H1 (cell line): ENCODE results near the gene LMAN1L. TPM values are rescaled to one million over a fixed set of nuclear protein-coding genes. Genes with fewer than 3 reads are reported as not detected.

Experiments
- CTCF ChIA-PET: fragments of 300-600 bp; sonication (Branson Sonifier 250); formaldehyde crosslinking; loops from one replicate; lab custom pipeline; 2021; ENCODE audit not compliant: partially characterized antibody; lab: Charles Lee
- POLR2A ChIA-PET: fragments of 300-600 bp; sonication (Branson Sonifier 250); formaldehyde crosslinking; loops from one replicate; lab custom pipeline; 2021; ENCODE audit warnings: inconsistent platforms; ENCODE audit not compliant: partially characterized antibody; lab: Charles Lee
- DNase-seq, 2 experiments: peaks; one replicate each; pipeline versions ENCODE4 v3.0.0 to v3.0.0-alpha.2; 2010 to 2022; ENCODE audit warnings: low spot score in 2 of 2, low read depth in 1 of 2, mixed read lengths in 1 of 2
- FAIRE-seq: peaks from 2 replicates; lab custom pipeline; 2011; peaks lifted over from hg19 to GRCh38; lab: Jason Lieb, UNC
- H2AFZ ChIP-seq: 2 replicates; pipeline ENCODE4 v1.8.1; 2012; ENCODE audit warnings: low read length, inconsistent platforms
- H2AK5ac ChIP-seq: 2 replicates; pipeline ENCODE4 v1.6.1; 2013; ENCODE audit warnings: low read depth, low read length
- H2BK120ac ChIP-seq: replicated peaks from 2 replicates; pipeline ENCODE3; 2013; ENCODE audit warnings: low read depth, low read length, inconsistent platforms
- H2BK12ac ChIP-seq: 2 replicates; pipeline ENCODE4 v1.6.1; 2013; ENCODE audit warnings: low read depth, low read length
- H2BK15ac ChIP-seq: 2 replicates; pipeline ENCODE4 v1.6.1; 2013; ENCODE audit warnings: low read length
- H2BK20ac ChIP-seq: 2 replicates; pipeline ENCODE4 v1.6.1; 2013; ENCODE audit warnings: low read length
- H2BK5ac ChIP-seq: 2 replicates; pipeline ENCODE4 v1.6.1; 2013; ENCODE audit warnings: low read depth, low read length
- H3K14ac ChIP-seq: 2 replicates; pipeline ENCODE4 v1.6.1; 2013; ENCODE audit warnings: inconsistent platforms; ENCODE audit not compliant: insufficient read length
- H3K18ac ChIP-seq: 2 replicates; pipeline ENCODE4 v1.6.1; 2013; ENCODE audit warnings: low read length; ENCODE audit errors: extremely low read depth
- H3K23ac ChIP-seq: 2 replicates; pipeline ENCODE4 v1.6.1; 2013; ENCODE audit warnings: inconsistent platforms; ENCODE audit not compliant: insufficient read length
- H3K23me2 ChIP-seq: 2 replicates; pipeline ENCODE4 v1.6.1; 2013; ENCODE audit warnings: low read depth, low read length
- H3K27ac ChIP-seq: 2 replicates; pipeline ENCODE4 v1.6.1; 2011; ENCODE audit warnings: low read depth, low read length, inconsistent platforms
- H3K27me3 ChIP-seq, 4 experiments: replicated peaks in 1 of 4; 1 replicate in 1 of 4; 2 replicates in 3 of 4; pipeline versions ENCODE4 v1.6.1 to v1.8.1; 2011 to 2013; ENCODE audit warnings: low read length in 3 of 4, mild to moderate bottlenecking in 3 of 4, inconsistent platforms in 2 of 4, mixed read lengths in 2 of 4, moderate library complexity in 1 of 4; ENCODE audit not compliant: control insufficient read depth in 3 of 4, insufficient read depth in 3 of 4; ENCODE audit errors: extremely low read depth in 1 of 4
- H3K36me3 ChIP-seq, 4 experiments: 2 replicates each; pipeline versions ENCODE4 v1.6.1 to v1.8.1; 2011 to 2013; ENCODE audit warnings: mild to moderate bottlenecking in 4 of 4, low read length in 3 of 4, moderate library complexity in 2 of 4, control low read depth in 1 of 4, inconsistent platforms in 1 of 4; ENCODE audit not compliant: insufficient read depth in 4 of 4, control insufficient read depth in 2 of 4
- H3K4ac ChIP-seq: replicated peaks from 2 replicates; pipeline ENCODE3; 2013; ENCODE audit warnings: low read length, low read depth, mixed read lengths, inconsistent platforms; ENCODE audit not compliant: insufficient read length
- H3K4me1 ChIP-seq, 4 experiments: replicated peaks in 1 of 4; 1 replicate in 1 of 4; 2 replicates in 3 of 4; pipeline versions ENCODE4 v1.6.1 to v1.8.1; 2011 to 2013; ENCODE audit warnings: low read length in 3 of 4, inconsistent platforms in 2 of 4, mixed read lengths in 1 of 4; ENCODE audit not compliant: insufficient read depth in 4 of 4, control insufficient read depth in 3 of 4
- H3K4me2 ChIP-seq, 2 experiments: 2 replicates each; pipeline versions ENCODE4 v1.6.1 to v1.8.1; 2011 to 2013; ENCODE audit warnings: low read depth in 2 of 2, low read length in 2 of 2, control low read depth in 1 of 2, inconsistent platforms in 1 of 2, mild to moderate bottlenecking in 1 of 2; ENCODE audit not compliant: insufficient read depth in 1 of 2
- H3K4me3 ChIP-seq, 4 experiments: fragments of 200-600, 300-600 bp in 1 of 4; sonication (generic), shearing (Covaris generic), sonication (Bioruptor Twin) in 1 of 4; 2 replicates each; pipeline versions ENCODE4 v1.5.1 to v1.8.1; 2011 to 2016; ENCODE audit warnings: low read length in 4 of 4, low read depth in 3 of 4, control low read depth in 2 of 4, inconsistent platforms in 2 of 4, mild to moderate bottlenecking in 2 of 4, mixed read lengths in 1 of 4, moderate library complexity in 1 of 4; ENCODE audit not compliant: insufficient read depth in 2 of 4; ENCODE audit errors: extremely low read depth in 1 of 4
- H3K56ac ChIP-seq: replicated peaks from 2 replicates; pipeline ENCODE3; 2013; ENCODE audit warnings: low read depth, mild to moderate bottlenecking, mixed read lengths, low read length, inconsistent platforms; ENCODE audit not compliant: insufficient read length
- H3K79me1 ChIP-seq: 2 replicates; pipeline ENCODE4 v1.6.1; 2013; ENCODE audit warnings: low read depth, low read length, control low read depth
- H3K79me2 ChIP-seq, 2 experiments: 2 replicates each; pipeline versions ENCODE4 v1.6.1 to v1.8.1; 2012 to 2013; ENCODE audit warnings: low read length in 2 of 2, mild to moderate bottlenecking in 2 of 2, inconsistent platforms in 1 of 2; ENCODE audit not compliant: insufficient read depth in 2 of 2, control insufficient read depth in 1 of 2
- H3K9ac ChIP-seq, 4 experiments: replicated peaks in 1 of 4; 1 replicate in 1 of 4; 2 replicates in 3 of 4; pipeline versions ENCODE4 v1.6.1 to v1.8.1; 2011 to 2013; ENCODE audit warnings: low read depth in 3 of 4, low read length in 3 of 4, control low read depth in 2 of 4, mild to moderate bottlenecking in 2 of 4, moderate library complexity in 2 of 4, inconsistent platforms in 1 of 4; ENCODE audit errors: extremely low read depth in 1 of 4
- H3K9me3 ChIP-seq, 2 experiments: 2 replicates each; pipeline versions ENCODE4 v1.6.1 to v1.8.1; 2012 to 2013; ENCODE audit warnings: mild to moderate bottlenecking in 2 of 2, moderate library complexity in 2 of 2, control low read depth in 1 of 2, inconsistent platforms in 1 of 2, low read depth in 1 of 2, low read length in 1 of 2, mixed read lengths in 1 of 2; ENCODE audit not compliant: insufficient read depth in 2 of 2
- H4K20me1 ChIP-seq, 2 experiments: replicated peaks in 1 of 2; 2 replicates each; pipeline versions ENCODE3 to v1.8.1; 2011 to 2013; ENCODE audit warnings: inconsistent platforms in 2 of 2, low read length in 2 of 2, mild to moderate bottlenecking in 1 of 2; ENCODE audit not compliant: insufficient read depth in 2 of 2, control insufficient read depth in 1 of 2
- H4K5ac ChIP-seq: 2 replicates; pipeline ENCODE4 v1.6.1; 2013; ENCODE audit warnings: low read length, low read depth, mixed read lengths, inconsistent platforms; ENCODE audit not compliant: insufficient read length
- H4K8ac ChIP-seq: 2 replicates; pipeline ENCODE4 v1.8.0; 2013; ENCODE audit warnings: mild to moderate bottlenecking, moderate library complexity, low read length, inconsistent platforms; ENCODE audit not compliant: insufficient read depth; ENCODE audit errors: extremely low read depth
- H4K91ac ChIP-seq: replicated peaks from 2 replicates; pipeline ENCODE3; 2013; ENCODE audit warnings: low read length, mixed read lengths, inconsistent platforms; ENCODE audit not compliant: insufficient read length
- ASH2L ChIP-seq: fragments of 200-600, 300-600 bp; sonication (generic); IDR thresholded peaks from one replicate; pipeline ENCODE4 v1.7.1; 2017; ENCODE audit warnings: low read length
- KDM1A ChIP-seq: fragments of 200-600, 300-600 bp; sonication (generic); IDR thresholded peaks from 2 replicates; pipeline ENCODE4 v1.7.1; 2016; ENCODE audit warnings: mild to moderate bottlenecking, low read length, borderline replicate concordance
- WGBS, 2 experiments: shearing (Covaris generic) in 1 of 2; methylation state at CpG; one replicate each; pipeline versions ENCODE4 v1.1.6 to v1.1.7; 2013 to 2015; ENCODE audit warnings: low lambda C conversion rate in 2 of 2, mixed read lengths in 2 of 2, inconsistent platforms in 1 of 2, low coverage in 1 of 2, missing lambda C conversion rate in 1 of 2; ENCODE audit not compliant: insufficient replicate concordance in 2 of 2, insufficient coverage in 1 of 2, insufficient read length in 1 of 2; ENCODE audit errors: extremely low coverage in 1 of 2, missing lambda C conversion rate in 1 of 2; 5-methylcytosine and 5-hydroxymethylcytosine counted together
- polyA plus RNA-seq, 7 experiments: library from polyadenylated mRNA; depleted of rRNA in 3 of 7; stranded (reverse) in 5 of 7; unstranded in 2 of 7; fragments of >200 nt in 5 of 7; fragments of 200-250 nt in 2 of 7; gene quantifications; 1 replicate in 5 of 7; 2 replicates in 1 of 7; 4 replicates in 1 of 7; pipeline versions ENCODE4 v1.2.1 to v1.2.3, GENCODE V29; 2011 to 2013; ENCODE audit warnings: missing spikeins in 2 of 7, mixed read lengths in 2 of 7
- total RNA-seq: library from RNA; stranded (reverse); fragmentation: NEBNext Ultra II Directional; extraction: Animal tissue kit (Norgen Biotek cat#: 25700); gene quantifications from 2 replicates; pipeline ENCODE4 v1.2.1, GENCODE V29; 2021

The LMAN1L gene
- total and polyA plus RNA-seq, 2 of the 8 experiments (the other 6 are each of a cell fraction or from before 2014, with no cell fraction given) = not detected

DNA sequence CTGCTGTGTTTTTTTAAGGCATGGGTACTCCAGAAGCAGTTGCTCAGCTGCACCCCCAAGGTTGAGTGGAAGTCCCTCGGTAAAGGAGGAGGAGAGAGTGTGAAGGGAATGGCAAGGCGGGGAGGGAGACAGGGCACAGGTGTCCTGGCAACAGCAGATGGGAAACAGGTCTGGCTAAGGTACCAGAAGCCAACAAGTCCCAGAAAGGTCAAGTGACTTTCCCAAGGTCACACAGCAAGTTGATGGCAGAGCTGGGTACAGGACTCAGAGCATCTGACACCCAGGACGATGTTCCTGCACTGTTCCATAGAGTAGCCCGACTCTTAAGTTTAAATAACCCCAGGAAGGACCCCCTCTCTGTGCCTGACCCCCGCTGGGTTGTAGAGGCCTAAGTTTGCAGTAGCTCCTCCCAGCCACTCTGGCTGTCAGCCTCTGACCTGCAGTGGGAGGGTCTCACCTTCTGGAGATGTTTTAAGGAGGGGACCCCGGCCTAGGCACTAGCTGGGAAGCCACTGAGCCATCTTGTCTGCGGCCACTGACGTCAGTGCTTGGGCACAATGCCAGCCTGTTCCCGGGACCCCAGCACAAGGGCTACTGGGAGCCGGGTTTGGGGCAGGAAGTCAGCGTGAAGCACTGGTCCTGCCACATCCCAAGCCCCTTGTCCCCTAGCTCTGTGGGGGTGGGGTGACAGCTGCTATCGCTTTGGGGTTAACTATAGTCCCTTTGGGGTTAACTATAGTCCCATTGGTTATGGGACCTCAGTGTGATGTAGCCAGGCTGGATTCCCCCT, 20.2 kb upstream of the LMAN1L start:
- no peak overlapping the region for H2AFZ ChIP-seq
- no peak overlapping the region for H2BK15ac ChIP-seq
- peaks cover 36 to 49% of the 10 kb centered on the region in 2 experiments for H4K20me1 ChIP-seq
- H3K79me2 ChIP-seq = peaks cover 0 to 7% of the 10 kb centered on the region in 2 experiments; a peak in 1 of 4 replicates
- TF ChIP-seq ASH2L (no peak), KDM1A (peak; percentile 38; the same call in 1 of the 2 replicates)
- no peak overlapping the region for H3K56ac ChIP-seq
- no peak overlapping the region for H3K14ac ChIP-seq
- H3K4me1 ChIP-seq = peaks cover 4 to 27% (median 14%) of the 10 kb centered on the region in 4 experiments
- POLR2A ChIA-PET = interaction anchor here (0.6 to 2.8 kb wide), 8 partner anchors 8 to 275 kb away, joined by 3 to 14 read pairs (median 4); partner anchors contain the start of gene CSK
- no peak overlapping the region for H3K23ac ChIP-seq
- WGBS, 2 experiments = 92% methylated on average over 12 of the region's 12 CpGs; no CpG with 5 or more reads in 1 of the 2 experiments
- no peaks in the 10 kb centered on the region for H3K27me3 ChIP-seq
- no peak overlapping the region for H2BK20ac ChIP-seq
- H3K23me2 ChIP-seq = no peaks in the 10 kb centered on the region
- DNase-seq = no peak
- H3K4ac ChIP-seq = no peak overlapping the region
- H4K8ac ChIP-seq = no peak overlapping the region
- no peak overlapping the region for H2BK120ac ChIP-seq
- no peak overlapping the region for H4K91ac ChIP-seq
- no peak overlapping the region for H4K5ac ChIP-seq
- H3K9me3 ChIP-seq = no peaks in the 10 kb centered on the region
- no peak overlapping the region for H3K4me3 ChIP-seq
- no peaks in the 10 kb centered on the region for H3K36me3 ChIP-seq
- CTCF ChIA-PET = interaction anchor here (0.5 to 53.7 kb wide), 15 partner anchors 8 to 239 kb away, joined by 3 to 1439 read pairs (median 5); partner anchors contain the start of genes CLK3 and CSK
- no peak overlapping the region for H3K9ac ChIP-seq
- H3K18ac ChIP-seq = no peak overlapping the region
- no peak for FAIRE-seq
- no peak overlapping the region for H2BK12ac ChIP-seq
- H2AK5ac ChIP-seq = no peak overlapping the region
- no peak overlapping the region for H3K27ac ChIP-seq
- H2BK5ac ChIP-seq = no peak overlapping the region
- H3K4me2 ChIP-seq = no peak overlapping the region
- peaks cover 29% of the 10 kb centered on the region for H3K79me1 ChIP-seq
